Duodenal mucosa (tissue), 2 donors: ENCODE measurements around the gene MUL1.
A peak's percentile ranks its signal among the peaks of the same experiment; 100 is the strongest.

Source experiments
- H3K27ac ChIP-seq: one replicate; pipeline ENCODE4 v1.7.0; 2013; ENCODE audit warnings: low read depth, low read length
- H3K27me3 ChIP-seq, 2 donors: one replicate each; pipeline ENCODE4 v1.7.0; 2013; ENCODE audit warnings: low read length in 2 of 2, control low read depth in 1 of 2; ENCODE audit not compliant: insufficient read depth in 2 of 2, control insufficient read depth in 1 of 2
- H3K36me3 ChIP-seq, 2 donors: one replicate each; pipeline ENCODE4 v1.7.0; 2013; ENCODE audit warnings: low read length in 2 of 2, control low read depth in 1 of 2; ENCODE audit not compliant: insufficient read depth in 2 of 2, control insufficient read depth in 1 of 2
- H3K4me1 ChIP-seq, 2 donors: one replicate each; pipeline ENCODE4 v1.7.0; 2013; ENCODE audit warnings: low read length in 2 of 2, control low read depth in 1 of 2; ENCODE audit not compliant: insufficient read depth in 2 of 2, control insufficient read depth in 1 of 2
- H3K4me3 ChIP-seq, 2 donors: one replicate each; pipeline ENCODE4 v1.7.0; 2013; ENCODE audit warnings: low read length in 2 of 2, low read depth in 1 of 2
- H3K9ac ChIP-seq, 2 donors: one replicate each; pipeline ENCODE4 v1.7.0; 2013; ENCODE audit warnings: low read length in 2 of 2, low read depth in 1 of 2
- H3K9me3 ChIP-seq, 2 donors: one replicate each; pipeline ENCODE4 v1.7.0; 2013; ENCODE audit warnings: low read length in 2 of 2, control low read depth in 1 of 2; ENCODE audit not compliant: control insufficient read depth in 1 of 2

The MUL1 gene

DNA sequence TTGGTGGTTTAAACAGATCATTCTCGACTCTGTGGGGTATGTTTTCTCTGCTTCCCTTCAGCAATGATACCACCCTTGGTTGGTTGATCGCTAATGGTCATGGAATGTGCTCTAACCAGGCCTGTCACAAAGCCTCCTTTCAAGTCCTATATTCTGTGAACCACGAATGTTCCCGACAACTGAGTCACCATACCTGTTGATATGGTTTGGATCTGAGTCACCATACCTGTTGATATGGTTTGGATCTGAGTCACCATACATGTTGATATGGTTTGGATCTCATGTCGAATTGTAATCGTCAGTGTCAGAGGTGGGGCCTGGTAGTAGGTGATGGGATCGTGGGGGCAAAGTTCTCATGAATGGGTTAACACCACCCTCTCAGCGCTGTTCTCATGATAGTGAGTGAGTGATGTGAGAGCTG is 11.7 kb downstream of the MUL1 start:
- Histone ChIP-seq H3K36me3 (peaks cover 20 to 39% of the 10 kb centered on the region in 2 donors), H3K9me3 (no peaks in the 10 kb centered on the region), H3K9ac (no peak overlapping the region), H3K27ac (no peak overlapping the region), H3K27me3 (no peaks in the 10 kb centered on the region), H3K4me1 (peaks cover 0 to 10% of the 10 kb centered on the region in 2 donors), H3K4me3 (no peak overlapping the region)

DNA sequence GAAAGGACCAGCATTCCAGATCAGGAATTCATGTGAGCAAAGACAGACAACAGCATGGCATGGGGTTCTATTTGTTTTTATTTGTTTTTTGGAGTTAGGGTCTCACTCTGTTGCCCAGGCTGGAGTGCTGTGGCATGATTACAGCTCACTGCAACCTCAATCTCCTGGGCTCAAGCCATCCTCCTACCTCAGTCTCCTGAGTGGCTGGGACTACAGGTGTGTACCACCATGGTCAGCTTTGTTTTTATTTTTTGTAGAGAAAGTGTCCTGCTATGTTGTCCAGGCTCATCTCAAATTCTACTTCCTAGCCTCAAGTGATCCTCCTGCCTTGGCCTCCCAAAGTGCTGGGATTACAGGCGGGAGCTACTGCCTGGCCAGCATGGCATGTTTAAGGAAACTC is 12.3 kb downstream of the MUL1 start:
- no peak overlapping the region for H3K9ac ChIP-seq
- no peak overlapping the region for H3K4me3 ChIP-seq
- peaks cover 14 to 33% of the 10 kb centered on the region in 2 donors for H3K36me3 ChIP-seq
- peaks cover 0 to 10% of the 10 kb centered on the region in 2 donors for H3K4me1 ChIP-seq
- H3K27ac ChIP-seq: no peak overlapping the region
- no peaks in the 10 kb centered on the region for H3K27me3 ChIP-seq
- no peaks in the 10 kb centered on the region for H3K9me3 ChIP-seq

DNA sequence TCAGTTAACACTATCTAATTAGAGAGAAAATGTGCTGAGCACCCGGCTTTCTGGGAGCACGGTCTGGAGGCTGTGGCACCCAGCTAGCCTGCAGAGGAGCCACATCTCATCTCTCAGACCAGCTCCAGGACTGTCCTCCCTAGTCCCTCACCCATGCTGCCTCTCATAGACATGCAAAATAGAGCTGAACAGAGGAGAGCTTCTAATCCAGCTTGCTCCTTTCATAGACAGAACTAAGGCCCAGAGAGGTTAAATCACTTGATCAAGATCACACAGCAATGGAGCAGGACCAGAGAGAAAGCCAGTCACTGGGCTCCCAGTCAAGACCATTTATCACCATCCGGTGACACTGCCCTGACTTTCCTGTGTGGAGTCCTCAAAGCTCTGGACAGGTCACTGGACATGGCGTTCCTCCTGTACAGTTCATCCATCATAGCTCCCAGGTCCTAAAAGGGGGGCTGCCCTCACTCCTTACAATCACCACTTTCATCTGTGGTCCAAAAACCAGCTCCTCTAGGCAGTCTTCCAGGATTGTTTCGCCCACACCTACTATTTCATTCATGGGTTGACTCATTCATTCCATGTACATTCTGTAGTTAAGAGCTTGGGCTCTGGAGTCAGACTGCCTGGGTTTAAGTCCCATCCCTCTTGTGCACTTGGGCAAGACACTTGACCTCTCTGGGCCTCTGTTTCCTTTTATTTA is 13.2 kb downstream of the MUL1 start:
- H3K36me3 ChIP-seq: peaks cover 9 to 24% of the 10 kb centered on the region in 2 donors
- H3K9me3 ChIP-seq: no peaks in the 10 kb centered on the region
- H3K4me1 ChIP-seq: peaks cover 0 to 10% of the 10 kb centered on the region in 2 donors
- peaks cover 0 to 3% of the 10 kb centered on the region in 2 donors for H3K27me3 ChIP-seq
- H3K27ac ChIP-seq: no peak overlapping the region
- H3K4me3 ChIP-seq: no peak overlapping the region
- H3K9ac ChIP-seq: peak overlapping the region in 1 of 2 donors; percentile 16

DNA sequence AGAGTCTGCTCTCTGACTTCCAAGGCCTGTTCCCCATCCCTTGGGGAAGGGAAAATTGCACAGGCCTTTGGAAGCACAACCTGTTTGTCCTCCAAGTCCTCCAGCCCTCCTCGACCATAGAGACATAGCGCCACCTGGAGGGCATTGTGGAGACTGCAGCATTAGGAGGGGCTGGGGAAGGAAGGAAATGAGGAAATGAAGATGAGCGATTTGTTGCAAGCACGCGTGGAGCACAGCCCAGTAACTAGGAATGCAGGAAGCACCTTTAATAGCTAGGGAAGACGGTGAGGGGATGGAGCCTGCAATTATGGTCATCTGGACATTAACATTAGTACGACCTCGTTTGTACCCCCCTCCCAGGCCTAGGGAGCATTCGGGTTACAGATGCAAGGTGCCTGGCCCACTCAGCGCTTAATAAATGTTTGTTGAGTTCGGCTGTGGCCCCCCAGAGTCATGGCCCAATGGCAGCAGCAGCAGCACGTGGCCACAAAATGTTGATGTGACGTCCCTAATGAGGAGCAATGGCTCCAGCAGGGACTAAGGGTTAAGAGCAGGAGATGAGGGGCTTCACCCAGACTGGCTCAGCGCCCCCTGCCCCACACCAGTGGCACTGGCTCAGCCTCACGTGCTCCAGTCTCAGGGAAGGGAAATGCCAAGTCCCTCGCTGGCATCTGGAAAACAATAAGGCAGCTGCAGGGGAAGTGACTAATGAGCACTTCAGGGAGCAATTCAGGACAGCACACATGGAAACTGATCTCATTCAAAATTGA is 13.9 kb downstream of the MUL1 start:
- Histone ChIP-seq H3K4me3 (peak overlapping the region in 1 of 2 donors; percentile 33), H3K27ac (no peak overlapping the region), H3K27me3 (peaks cover 0 to 4% of the 10 kb centered on the region in 2 donors), H3K9me3 (no peaks in the 10 kb centered on the region), H3K4me1 (peaks cover 0 to 10% of the 10 kb centered on the region in 2 donors), H3K9ac (peak overlapping the region in 1 of 2 donors; percentile 16), H3K36me3 (peaks cover 5 to 16% of the 10 kb centered on the region in 2 donors)

DNA sequence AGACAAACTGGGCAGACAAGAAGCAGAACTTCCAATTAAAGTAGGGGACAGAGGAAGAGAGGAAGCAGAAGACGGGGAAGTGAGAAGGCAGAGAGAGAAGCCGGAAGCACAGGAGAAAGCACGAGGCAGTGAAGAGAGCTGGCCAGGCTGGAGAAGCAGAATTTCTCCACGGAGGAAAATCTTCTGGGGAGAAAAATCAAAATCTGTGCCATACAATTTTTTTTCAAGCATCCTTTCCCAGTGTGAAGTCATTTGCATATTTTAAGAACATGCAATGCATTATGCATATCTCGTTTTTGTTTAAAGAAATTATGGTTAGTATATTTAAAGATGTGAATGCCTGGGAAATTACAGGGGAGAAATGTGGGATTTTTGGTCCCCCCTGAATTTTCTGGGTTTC is 14.6 kb downstream of the MUL1 start:
- no peak overlapping the region for H3K27ac ChIP-seq
- peaks cover 0 to 9% of the 10 kb centered on the region in 2 donors for H3K36me3 ChIP-seq
- H3K9me3 ChIP-seq: no peaks in the 10 kb centered on the region
- H3K27me3 ChIP-seq: peaks cover 0 to 4% of the 10 kb centered on the region in 2 donors
- no peak overlapping the region for H3K9ac ChIP-seq
- H3K4me3 ChIP-seq: no peak overlapping the region
- peaks cover 0 to 10% of the 10 kb centered on the region in 2 donors for H3K4me1 ChIP-seq

DNA sequence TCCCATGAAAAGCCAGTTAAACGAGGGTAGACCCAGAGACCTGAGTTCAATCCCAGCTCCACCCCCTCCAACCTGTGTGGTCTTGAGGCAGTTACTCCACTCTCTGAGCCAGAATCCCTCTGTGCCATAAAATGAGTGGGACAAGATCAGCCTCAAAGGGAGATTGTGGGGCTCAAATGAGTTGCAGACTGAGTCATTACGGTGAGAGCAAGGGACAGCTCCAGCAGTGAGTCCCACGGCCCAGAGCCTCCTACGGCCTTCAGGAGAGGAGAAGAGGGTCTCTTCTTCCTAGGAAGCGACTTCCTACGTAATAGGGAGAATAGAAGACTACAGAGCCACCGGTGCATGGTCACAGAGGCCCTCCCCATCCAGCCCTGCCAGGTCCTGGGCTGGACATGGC is 15.2 kb downstream of the MUL1 start:
- no peak overlapping the region for H3K27ac ChIP-seq
- no peak overlapping the region for H3K9ac ChIP-seq
- H3K9me3 ChIP-seq: no peaks in the 10 kb centered on the region
- H3K4me3 ChIP-seq: no peak overlapping the region
- H3K27me3 ChIP-seq: peaks cover 0 to 4% of the 10 kb centered on the region in 2 donors
- peaks cover 0 to 10% of the 10 kb centered on the region in 2 donors for H3K4me1 ChIP-seq
- H3K36me3 ChIP-seq: peaks cover 0 to 4% of the 10 kb centered on the region in 2 donors

DNA sequence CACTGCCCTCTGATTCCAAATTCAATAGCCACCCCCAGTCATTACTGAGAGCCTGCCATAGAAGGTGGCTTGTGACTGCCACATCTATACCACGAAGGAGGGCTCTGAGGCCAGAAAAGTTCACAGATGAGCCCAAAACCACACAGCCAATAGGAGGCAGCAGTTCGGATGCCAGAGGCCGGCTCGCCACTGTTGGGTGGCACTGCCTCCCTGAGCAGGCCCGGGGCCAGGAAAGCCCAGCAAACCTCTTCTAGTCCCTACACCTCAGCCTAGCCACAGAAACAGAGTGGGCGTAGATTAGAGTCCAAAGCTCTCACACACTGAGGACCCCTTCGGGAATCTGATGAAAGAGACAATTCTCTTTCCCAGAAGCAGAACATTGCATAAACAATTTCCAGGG is 16.1 kb downstream of the MUL1 start:
- Histone ChIP-seq H3K4me1 (peaks cover 3 to 16% of the 10 kb centered on the region in 2 donors), H3K9me3 (no peaks in the 10 kb centered on the region), H3K36me3 (no peaks in the 10 kb centered on the region), H3K27me3 (peaks cover 0 to 4% of the 10 kb centered on the region in 2 donors), H3K4me3 (no peak overlapping the region), H3K9ac (no peak overlapping the region), H3K27ac (no peak overlapping the region)

DNA sequence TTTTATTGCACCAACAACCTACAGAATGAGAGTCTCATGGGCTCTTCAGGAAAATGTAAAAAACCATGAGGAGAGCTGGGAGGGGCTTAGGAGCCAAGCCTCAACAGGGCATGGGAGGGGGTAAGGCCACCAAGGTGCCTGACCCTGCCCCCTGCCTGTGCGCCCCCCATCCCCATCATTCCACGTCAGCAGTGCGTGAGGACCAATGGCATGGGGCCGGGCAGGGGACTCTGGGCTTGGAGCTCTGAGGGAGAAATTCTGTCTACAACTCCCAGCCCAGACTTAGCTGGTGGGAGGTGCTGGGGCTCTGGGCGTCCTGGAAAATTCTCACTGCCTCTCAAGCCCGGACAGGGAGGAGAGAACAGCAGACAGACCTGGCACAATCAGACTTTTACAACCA is 16.8 kb downstream of the MUL1 start:
- no peak overlapping the region for H3K9ac ChIP-seq
- no peak overlapping the region for H3K4me3 ChIP-seq
- no peak overlapping the region for H3K27ac ChIP-seq
- no peaks in the 10 kb centered on the region for H3K9me3 ChIP-seq
- peaks cover 4 to 18% of the 10 kb centered on the region in 2 donors for H3K4me1 ChIP-seq
- no peaks in the 10 kb centered on the region for H3K36me3 ChIP-seq
- peaks cover 0 to 4% of the 10 kb centered on the region in 2 donors for H3K27me3 ChIP-seq

DNA sequence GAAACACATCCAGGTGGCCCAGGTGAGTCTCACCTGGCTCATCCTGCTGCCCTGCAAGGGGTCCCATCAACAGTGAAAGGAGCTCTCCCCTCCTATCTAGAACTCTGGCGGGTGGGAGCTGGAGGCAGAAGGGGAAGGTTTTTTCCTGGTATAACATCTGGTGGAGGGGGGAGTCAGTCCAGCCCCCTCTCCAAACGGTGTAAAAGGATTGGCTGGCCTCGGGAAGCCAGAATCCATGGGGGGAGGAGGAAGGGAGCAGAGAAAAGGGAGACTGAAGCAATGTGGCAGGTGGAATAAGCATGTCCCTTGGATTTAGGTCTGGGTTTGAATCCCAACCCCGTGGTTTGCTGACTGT is 20.7 kb downstream of the MUL1 start:
- H3K9me3 ChIP-seq: no peaks in the 10 kb centered on the region
- H3K9ac ChIP-seq: peak overlapping the region in 1 of 2 donors; percentile 74
- H3K4me1 ChIP-seq: peaks cover 12 to 19% of the 10 kb centered on the region in 2 donors
- H3K27ac ChIP-seq: peak overlapping the region; percentile 58
- peaks cover 0 to 4% of the 10 kb centered on the region in 2 donors for H3K27me3 ChIP-seq
- H3K4me3 ChIP-seq: peak overlapping the region; percentile 82 to 85
- H3K36me3 ChIP-seq: no peaks in the 10 kb centered on the region
